SK-N-SH treated with all-trans-retinoic acid at 6 μM for 48 hours (cell line): ENCODE results near the gene INHBC.

Experiments
- ARNTL ChIP-seq: fragments of 450-650 bp; formaldehyde crosslinking; IDR thresholded peaks from 2 replicates; pipeline ENCODE4 v1.5.0; 2020; ENCODE audit warnings: low read depth, mild to moderate bottlenecking, moderate library complexity, borderline replicate concordance
- ISL1 ChIP-seq: fragments of 250-450 bp; sonication (Bioruptor Pico); IDR thresholded peaks from 2 replicates; pipeline ENCODE4 v2.1.2; 2022; ENCODE audit warnings: mild to moderate bottlenecking, moderate library complexity
- OSR1 ChIP-seq: fragments of 250-450 bp; sonication (Bioruptor Pico); IDR thresholded peaks from 2 replicates; pipeline ENCODE4 v1.8.0; 2022; ENCODE audit warnings: moderate library complexity, mild to moderate bottlenecking, inconsistent platforms
- PATZ1 ChIP-seq: fragments of 250-450 bp; sonication (Bioruptor Pico); IDR thresholded peaks from 2 replicates; pipeline ENCODE4 v1.8.0; 2020; ENCODE audit warnings: mild to moderate bottlenecking, moderate library complexity, borderline replicate concordance
- PPARA ChIP-seq: fragments of 250-450 bp; sonication (Bioruptor Pico); IDR thresholded peaks from 2 replicates; pipeline ENCODE4 v1.5.0; 2020; ENCODE audit warnings: mild to moderate bottlenecking, borderline replicate concordance
- RARB ChIP-seq: fragments of 250-450 bp; sonication (Bioruptor Pico); IDR thresholded peaks from 2 replicates; pipeline ENCODE4 v1.8.0; 2021; ENCODE audit warnings: mild to moderate bottlenecking, moderate library complexity
- ZFP3 ChIP-seq: fragments of 250-450 bp; sonication (Bioruptor Pico); IDR thresholded peaks from 2 replicates; pipeline ENCODE4 v1.5.0; 2020; ENCODE audit warnings: mild to moderate bottlenecking, moderate library complexity
- ZFP30 ChIP-seq: fragments of 450-650 bp; formaldehyde crosslinking; IDR thresholded peaks from 2 replicates; pipeline ENCODE4 v1.5.0; 2022; ENCODE audit warnings: mild to moderate bottlenecking, moderate library complexity
- TF ChIP-seq, protein P1 (sequence below): fragments of 250-450 bp; sonication (Bioruptor Pico); IDR thresholded peaks from 2 replicates; pipeline ENCODE4 v1.8.0; 2021; ENCODE audit warnings: low read depth, mild to moderate bottlenecking, moderate library complexity, borderline replicate concordance

DNA sequence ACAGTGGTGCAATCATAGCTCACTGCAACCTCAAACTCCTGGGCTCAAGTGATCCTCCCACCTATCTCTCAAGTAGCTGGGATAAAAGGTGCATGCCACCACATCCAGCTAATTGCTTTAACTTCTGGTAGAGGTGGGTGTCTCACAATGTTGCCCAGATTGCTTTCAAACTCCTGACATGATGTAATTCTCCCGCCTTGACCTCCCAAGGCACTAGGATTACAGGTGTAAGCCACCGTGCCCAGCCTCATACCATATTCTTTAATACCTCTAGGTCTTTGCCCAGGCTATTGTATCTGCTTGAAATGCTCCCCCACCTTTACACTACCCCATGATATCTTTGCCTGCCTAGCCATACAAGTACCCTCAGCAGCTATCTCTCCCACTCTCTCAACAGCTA, 15.1 kb upstream of the INHBC start:
- no peak for TF ChIP-seq PATZ1
- TF ChIP-seq ZFP30 (CRISPR knock-in tag), result no peak
- no peak for TF ChIP-seq ZFP3
- TF ChIP-seq, protein P1, sequence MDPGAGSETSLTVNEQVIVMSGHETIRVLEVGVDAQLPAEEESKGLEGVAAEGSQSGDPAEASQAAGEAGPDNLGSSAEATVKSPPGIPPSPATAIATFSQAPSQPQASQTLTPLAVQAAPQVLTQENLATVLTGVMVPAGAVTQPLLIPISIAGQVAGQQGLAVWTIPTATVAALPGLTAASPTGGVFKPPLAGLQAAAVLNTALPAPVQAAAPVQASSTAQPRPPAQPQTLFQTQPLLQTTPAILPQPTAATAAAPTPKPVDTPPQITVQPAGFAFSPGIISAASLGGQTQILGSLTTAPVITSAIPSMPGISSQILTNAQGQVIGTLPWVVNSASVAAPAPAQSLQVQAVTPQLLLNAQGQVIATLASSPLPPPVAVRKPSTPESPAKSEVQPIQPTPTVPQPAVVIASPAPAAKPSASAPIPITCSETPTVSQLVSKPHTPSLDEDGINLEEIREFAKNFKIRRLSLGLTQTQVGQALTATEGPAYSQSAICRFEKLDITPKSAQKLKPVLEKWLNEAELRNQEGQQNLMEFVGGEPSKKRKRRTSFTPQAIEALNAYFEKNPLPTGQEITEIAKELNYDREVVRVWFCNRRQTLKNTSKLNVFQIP, result no peak
- no peak for TF ChIP-seq ARNTL (CRISPR knock-in tag)
- no peak for TF ChIP-seq RARB (CRISPR knock-in tag)
- TF ChIP-seq PPARA (CRISPR knock-in tag), result no peak
- no peak for TF ChIP-seq OSR1 (CRISPR knock-in tag)
- no peak for TF ChIP-seq ISL1 (CRISPR knock-in tag)
